NCI-H2107 treated with DMSO at 0.1 percent for 48 hours (cell line): ENCODE data around the gene ZNF341.
"Not testable (repeated sequence)": the region's sequence is repeated elsewhere in the genome, so short reads cannot be mapped to it uniquely, and the experiment has no call there.

Experiments
- DNase-seq: peaks from one replicate; lab custom pipeline; 2025; ENCODE audit not compliant: unreplicated experiment; lab: John Stamatoyannopoulos, UW

ZNF341 gene

GRCh38 chr20:33728463-33728862 is 3.3 kb upstream of the ZNF341 start:
- DNase-seq: no peak

- DNase-seq: no peak
These were observed 2.7 kb upstream of the ZNF341 start for GRCh38 chr20:33729101-33729500.

- DNase-seq: no peak
These were observed 677 bp upstream of the ZNF341 start for GRCh38 chr20:33730946-33731692.

- no peak for DNase-seq
These were observed 572 bp downstream of the ZNF341 start for GRCh38 chr20:33732166-33732970.

GRCh38 chr20:33733654-33734576 is 2.1 kb downstream of the ZNF341 start:
- DNase-seq: no peak

- no peak for DNase-seq
These were observed 5.2 kb downstream of the ZNF341 start for GRCh38 chr20:33736962-33737361.

GRCh38 chr20:33739493-33739892 is 7.7 kb downstream of the ZNF341 start:
- DNase-seq: no peak

- no peak for DNase-seq
These were observed 8.4 kb downstream of the ZNF341 start for GRCh38 chr20:33740189-33740588.

- no peak for DNase-seq
These were observed 12.4 kb downstream of the ZNF341 start for GRCh38 chr20:33744181-33744580.

- no peak for DNase-seq
These were observed 13.1 kb downstream of the ZNF341 start for GRCh38 chr20:33744773-33745385.

GRCh38 chr20:33746325-33746998 is 14.7 kb downstream of the ZNF341 start:
- no peak for DNase-seq

GRCh38 chr20:33751775-33752174 is 20.0 kb downstream of the ZNF341 start:
- DNase-seq: no peak

GRCh38 chr20:33753143-33753542 is 21.3 kb downstream of the ZNF341 start:
- no peak for DNase-seq

- DNase-seq: no peak
These were observed 22.0 kb downstream of the ZNF341 start for GRCh38 chr20:33753763-33754162.

- DNase-seq: not testable (repeated sequence)
These were observed 24.2 kb downstream of the ZNF341 start for GRCh38 chr20:33755936-33756490.

GRCh38 chr20:33757046-33757445 is 25.2 kb downstream of the ZNF341 start:
- no peak for DNase-seq

- DNase-seq: no peak
These were observed 25.7 kb downstream of the ZNF341 start for GRCh38 chr20:33757458-33757857.

GRCh38 chr20:33761698-33762250 is 30.0 kb downstream of the ZNF341 start:
- no peak for DNase-seq

GRCh38 chr20:33765099-33765498 is 33.3 kb downstream of the ZNF341 start:
- no peak for DNase-seq

GRCh38 chr20:33765592-33765991 is 33.8 kb downstream of the ZNF341 start:
- DNase-seq: no peak
